NCI-H2081 treated with DMSO at 0.1 percent for 48 hours (cell line): Measurements from ENCODE around the gene ARL4C.
A peak's percentile ranks its signal among the peaks of the same experiment; 100 is the strongest.

Source experiments
- DNase-seq: peaks from one replicate; lab custom pipeline; 2025; lab: John Stamatoyannopoulos, UW

ARL4C gene, protein sequence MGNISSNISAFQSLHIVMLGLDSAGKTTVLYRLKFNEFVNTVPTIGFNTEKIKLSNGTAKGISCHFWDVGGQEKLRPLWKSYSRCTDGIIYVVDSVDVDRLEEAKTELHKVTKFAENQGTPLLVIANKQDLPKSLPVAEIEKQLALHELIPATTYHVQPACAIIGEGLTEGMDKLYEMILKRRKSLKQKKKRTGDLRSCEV

DNA sequence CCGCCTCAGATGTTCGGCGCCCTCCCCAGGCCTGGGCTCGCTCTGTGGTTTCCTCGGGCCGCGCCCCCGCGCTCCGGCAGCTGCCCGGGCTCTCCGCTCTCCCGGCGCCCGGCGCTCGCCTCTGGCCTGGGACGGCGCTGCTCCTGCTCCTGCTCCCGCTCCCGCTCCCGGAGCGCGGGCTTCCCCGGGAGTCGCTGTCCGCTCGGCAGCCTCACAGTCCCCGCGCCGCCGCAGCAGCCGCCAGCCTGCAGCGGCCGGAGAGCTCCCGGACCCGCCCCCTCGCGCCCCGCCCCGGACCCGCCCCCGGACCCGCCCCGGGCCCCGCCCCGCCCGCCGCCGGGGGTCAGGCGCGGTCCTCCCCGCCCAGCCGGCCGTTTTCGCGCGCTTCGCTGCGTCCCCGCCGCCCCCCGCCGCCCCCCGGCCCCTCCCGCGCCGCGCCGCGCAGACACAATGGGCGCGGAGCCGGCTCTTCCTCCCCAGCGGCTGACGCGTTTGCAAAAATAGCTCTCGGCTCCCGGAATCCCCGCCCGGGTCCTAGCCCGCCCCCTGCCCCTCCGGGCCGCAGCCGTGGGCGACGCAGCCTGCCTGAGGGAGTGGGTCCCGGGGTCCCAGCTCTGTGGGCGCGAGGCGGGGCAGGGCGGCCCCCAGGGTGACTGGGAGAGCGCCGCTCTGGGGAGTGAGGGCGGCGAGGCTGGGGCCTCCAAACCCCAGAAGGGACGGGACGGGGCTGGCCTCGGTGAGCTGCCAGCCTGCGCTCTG is at the start of gene ARL4C:
ARL4C (minus strand) TSS at position 247 of the 759 bp plus-strand sequence. CDS start 495 bp downstream, outside the sequence.
- DNase-seq: no peak

DNA sequence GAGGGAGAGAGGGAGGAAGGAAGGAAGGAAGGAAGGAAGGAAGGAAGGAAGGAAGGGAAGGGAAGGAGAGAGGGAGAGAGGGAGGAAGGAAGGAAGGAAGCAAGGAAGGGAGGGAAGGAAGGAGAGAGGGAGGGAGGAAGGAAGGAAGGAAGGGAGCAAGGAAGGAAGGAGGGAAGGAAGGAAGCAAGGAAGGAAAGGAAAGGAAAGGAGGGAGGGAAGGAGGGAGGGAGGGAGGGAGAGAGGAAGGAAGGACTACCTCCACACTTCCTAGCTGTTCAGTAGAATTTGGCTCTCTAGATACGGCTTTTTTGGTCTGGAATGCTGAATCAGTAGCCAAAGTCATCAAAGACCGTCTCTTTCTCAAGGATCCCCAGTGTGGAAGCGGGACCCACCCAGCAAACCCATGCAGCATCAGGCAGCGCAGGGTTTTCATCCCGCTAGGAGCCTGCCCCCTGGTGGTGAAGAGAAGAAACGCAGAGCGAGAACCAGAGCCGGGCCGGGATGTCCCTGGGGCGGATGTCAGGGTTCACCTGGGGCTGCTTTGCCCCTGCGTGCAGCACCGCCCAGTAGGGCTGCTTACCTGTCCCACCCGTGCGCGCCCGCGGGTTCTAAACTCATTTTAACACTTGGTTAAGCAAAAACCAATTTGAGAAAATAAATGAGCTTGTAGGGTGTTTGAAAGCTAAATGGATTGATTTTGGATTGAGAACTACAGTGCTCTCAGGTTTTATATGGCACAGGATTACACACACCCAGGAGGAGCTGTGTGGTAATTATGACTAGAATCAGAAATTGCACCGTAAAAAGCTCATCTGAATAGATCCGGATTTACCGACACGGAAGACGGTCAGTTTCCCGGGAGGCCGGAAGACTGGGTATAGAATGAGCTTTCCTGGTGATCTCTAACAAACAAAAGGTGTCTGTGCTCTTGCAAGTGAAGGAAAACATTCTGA is 48.1 kb upstream of the ARL4C start:
- DNase-seq: no peak

DNA sequence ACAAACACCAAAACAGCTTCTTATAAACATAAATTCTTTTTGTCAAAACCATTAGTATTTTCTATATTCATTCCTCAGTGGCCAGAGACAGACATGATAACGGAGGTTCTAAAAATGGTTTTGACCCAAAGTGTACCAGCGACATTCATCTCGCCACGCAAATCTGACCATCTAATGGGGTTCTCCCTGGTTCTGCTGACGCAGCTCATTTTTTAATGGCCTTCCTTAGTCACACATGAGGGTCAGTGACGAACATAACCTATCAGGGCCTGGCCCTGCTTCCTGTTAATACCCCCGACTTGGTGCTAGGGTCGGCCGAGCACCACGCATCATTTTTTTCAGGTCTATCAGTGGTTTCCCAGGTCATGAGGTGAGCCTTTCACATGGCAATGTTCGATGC is 45.9 kb upstream of the ARL4C start:
- DNase-seq: no peak

GRCh38 chr2:234537929-234538328 is 41.0 kb upstream of the ARL4C start:
- no peak for DNase-seq

DNA sequence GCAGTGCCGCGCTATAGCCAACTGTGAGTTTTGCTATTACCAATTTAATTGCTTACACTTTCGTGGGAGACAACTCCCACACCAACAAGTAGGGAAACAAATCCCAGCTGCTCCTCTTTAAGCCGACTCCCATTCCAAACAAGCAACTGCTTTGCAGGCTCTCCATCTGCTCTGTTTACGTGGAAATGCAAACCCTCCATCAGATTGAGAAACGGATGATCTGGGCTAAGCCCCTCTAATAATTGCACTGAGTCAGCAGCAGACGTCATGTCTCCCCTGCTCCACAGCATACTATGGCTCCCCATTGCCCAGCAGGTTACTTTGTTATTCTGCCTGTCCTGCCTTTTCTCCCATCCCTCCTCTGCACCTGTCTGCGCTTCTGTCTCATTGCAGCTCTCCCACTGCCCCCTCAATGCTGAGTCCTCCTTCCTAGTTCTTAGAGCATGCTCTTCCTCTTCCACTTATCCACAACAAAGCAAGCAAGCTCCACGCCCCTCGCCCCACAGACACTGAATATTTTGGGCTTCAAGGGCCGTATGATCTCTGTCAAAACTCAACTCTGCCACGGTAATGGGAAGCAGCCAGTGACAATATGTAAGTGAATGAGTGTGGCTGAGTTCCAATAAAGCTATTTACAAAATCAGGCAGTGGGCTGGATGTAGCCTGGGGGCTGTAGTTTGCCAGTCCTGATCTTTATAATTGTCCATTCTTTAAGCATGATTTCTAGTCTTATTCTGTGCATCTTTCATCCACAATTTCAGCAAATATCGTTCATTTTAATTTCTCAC is 39.5 kb upstream of the ARL4C start:
- peak; percentile 69 for DNase-seq

GRCh38 chr2:234535464-234535863 is 38.6 kb upstream of the ARL4C start:
- DNase-seq: no peak

DNA sequence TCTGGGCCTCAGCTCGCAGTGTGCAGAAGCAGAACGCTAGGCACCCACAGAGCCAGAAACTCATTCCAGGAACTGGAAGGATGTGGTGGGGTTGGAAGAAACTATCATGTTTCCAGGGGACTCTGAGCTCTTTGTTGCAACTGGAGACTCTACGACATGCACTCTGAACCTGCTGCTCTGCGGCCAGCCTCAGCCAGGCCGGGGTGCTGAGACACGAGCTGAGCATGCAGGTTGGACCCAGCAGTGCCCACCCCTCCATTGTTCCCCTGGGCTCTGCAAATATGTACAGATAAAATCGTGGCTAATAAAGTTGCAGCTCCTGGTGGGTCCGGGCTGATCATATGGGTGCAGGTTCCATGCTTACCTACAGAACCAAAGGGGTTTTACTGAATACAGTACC is 37.6 kb upstream of the ARL4C start:
- DNase-seq: no peak

- DNase-seq: no peak
Measured at GRCh38 chr2:234533626-234534025, 36.7 kb upstream of the ARL4C start.

GRCh38 chr2:234528410-234529148 is 31.7 kb upstream of the ARL4C start:
- no peak for DNase-seq

DNA sequence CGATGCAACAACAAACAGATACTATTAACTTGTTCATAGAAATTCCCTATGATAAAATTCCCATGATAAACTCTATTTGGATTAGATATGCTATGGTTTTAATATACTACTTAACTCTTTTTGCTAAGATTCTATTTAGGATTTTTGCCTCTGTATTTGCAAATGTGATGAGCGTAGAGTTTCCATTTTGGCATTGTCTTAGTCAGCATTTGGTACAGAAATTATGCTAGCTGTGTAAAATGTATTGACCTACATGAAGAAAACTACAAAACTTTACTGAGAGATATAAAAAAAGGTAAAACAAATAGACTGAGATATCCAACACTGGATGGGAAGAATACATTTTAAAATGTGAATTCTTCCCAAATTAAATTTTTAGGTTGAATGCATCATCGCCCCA is 29.8 kb upstream of the ARL4C start:
- DNase-seq: no peak

DNA sequence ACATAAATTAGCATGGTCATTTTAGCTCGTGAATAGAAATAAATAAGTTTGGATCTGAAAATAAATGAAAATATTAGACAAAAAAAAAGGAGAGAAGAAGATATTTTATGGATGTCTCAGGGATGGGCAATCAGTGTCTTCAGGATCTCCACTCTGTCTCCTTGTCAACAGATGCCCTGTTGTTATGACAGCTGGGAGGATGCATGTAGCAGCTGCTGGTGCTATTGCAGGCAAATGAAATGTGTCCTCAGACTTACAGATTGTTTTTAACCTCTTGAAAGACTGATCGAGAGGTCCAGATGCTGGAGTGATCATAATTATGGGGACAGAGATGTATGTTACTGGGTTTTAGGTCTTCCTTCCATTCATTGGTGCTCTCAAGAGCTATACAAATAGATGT is 24.7 kb upstream of the ARL4C start:
- no peak for DNase-seq

DNA sequence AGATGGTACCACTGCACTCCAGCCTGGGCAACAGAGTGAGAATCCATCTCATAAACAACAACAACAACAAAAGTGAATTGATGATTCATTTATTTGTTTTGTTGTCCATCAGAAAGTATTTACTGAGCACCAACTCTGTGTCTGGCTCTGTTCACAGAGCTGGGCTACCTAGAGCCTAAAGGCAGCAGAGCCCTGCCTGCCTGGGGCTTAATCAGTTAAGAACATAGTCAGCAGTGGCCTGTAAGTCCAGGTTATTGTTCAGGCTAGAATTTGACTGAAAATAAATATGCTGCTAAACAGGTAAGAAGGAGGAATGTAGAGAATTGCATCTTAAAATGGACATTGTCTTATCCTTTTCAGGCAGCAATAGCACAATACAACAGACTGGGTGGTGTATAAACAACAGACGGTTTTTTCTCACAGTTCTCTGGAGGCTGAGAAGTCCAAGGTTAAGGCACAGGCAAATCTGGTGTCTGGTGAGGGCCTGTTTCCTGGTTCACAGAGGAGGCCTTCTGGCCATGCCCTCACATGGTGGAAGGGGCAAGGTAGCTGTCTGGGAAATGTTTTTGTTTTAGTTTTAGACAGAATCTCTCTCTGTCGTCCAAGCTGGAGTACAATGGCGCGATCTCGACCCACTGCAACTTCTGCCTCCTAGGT is 22.2 kb upstream of the ARL4C start:
- no peak for DNase-seq

- DNase-seq: no peak
Measured at GRCh38 chr2:234517971-234518370, 21.1 kb upstream of the ARL4C start.

- no peak for DNase-seq
Measured at GRCh38 chr2:234514873-234515638, 18.2 kb upstream of the ARL4C start.

GRCh38 chr2:234514099-234514498 is 17.2 kb upstream of the ARL4C start:
- no peak for DNase-seq

GRCh38 chr2:234512884-234513669 is 16.2 kb upstream of the ARL4C start:
- peak; percentile 55 for DNase-seq

GRCh38 chr2:234502919-234503285 is 6.0 kb upstream of the ARL4C start:
- no peak for DNase-seq

- no peak for DNase-seq
Measured at GRCh38 chr2:234502285-234502918, 5.5 kb upstream of the ARL4C start.
